ENCODE measurements around the gene DKKL1.

- no peak for TF ChIP-seq POLR2AphosphoS5 (IDR thresholded peaks at IDR 0.05; ENCODE audit: low read depth, low read length)
- no peak for TF ChIP-seq CTCF (IDR thresholded peaks at IDR 0.05 in 2 of 3, conservative IDR thresholded peaks at IDR 0.05 in 1 of 3; ENCODE audit: borderline replicate concordance in 1 of 3, insufficient read depth in 1 of 3, low read depth in 2 of 3, low read length in 2 of 3)
- TF ChIP-seq YY1 (IDR thresholded peaks at IDR 0.05; ENCODE audit: extremely low read depth, insufficient replicate concordance, low read depth, low read length): no peak
- no peak for TF ChIP-seq POLR2A (IDR thresholded peaks at IDR 0.05; ENCODE audit: borderline replicate concordance, extremely low read depth, insufficient read depth, insufficient read length)
- no peak for TF ChIP-seq TCF7L2 (IDR thresholded peaks at IDR 0.05; ENCODE audit: borderline replicate concordance, extremely low read depth, insufficient read depth, insufficient read length)
- TF ChIP-seq EZH2phosphoT487 (IDR thresholded peaks at IDR 0.05; ENCODE audit: borderline replicate concordance): no peak
- TF ChIP-seq MAX (IDR thresholded peaks at IDR 0.05): no peak
- no peak for TF ChIP-seq CEBPB (IDR thresholded peaks at IDR 0.05; ENCODE audit: low read depth)
- TF ChIP-seq ZNF274 (IDR thresholded peaks at IDR 0.05; ENCODE audit: low read depth, low read length): no peak
- no peak for TF ChIP-seq JUND (IDR thresholded peaks at IDR 0.05)
- TF ChIP-seq EZH2 (IDR thresholded peaks at IDR 0.05): no peak
- TF ChIP-seq SP1 (IDR thresholded peaks at IDR 0.05; ENCODE audit: low read depth): no peak
- TF ChIP-seq EGR1 (IDR thresholded peaks at IDR 0.05; ENCODE audit: low read depth): no peak
These were observed 58.2 kb downstream of the DKKL1 start for GRCh38 chr19:49421878-49422202.
